NCI-H128 (cell line): Measurements from ENCODE around the gene CAST.

ENCODE experiments used
- DNase-seq: peaks from one replicate; lab custom pipeline; 2025; ENCODE audit not compliant: unreplicated experiment; lab: John Stamatoyannopoulos, UW

CAST gene

DNA sequence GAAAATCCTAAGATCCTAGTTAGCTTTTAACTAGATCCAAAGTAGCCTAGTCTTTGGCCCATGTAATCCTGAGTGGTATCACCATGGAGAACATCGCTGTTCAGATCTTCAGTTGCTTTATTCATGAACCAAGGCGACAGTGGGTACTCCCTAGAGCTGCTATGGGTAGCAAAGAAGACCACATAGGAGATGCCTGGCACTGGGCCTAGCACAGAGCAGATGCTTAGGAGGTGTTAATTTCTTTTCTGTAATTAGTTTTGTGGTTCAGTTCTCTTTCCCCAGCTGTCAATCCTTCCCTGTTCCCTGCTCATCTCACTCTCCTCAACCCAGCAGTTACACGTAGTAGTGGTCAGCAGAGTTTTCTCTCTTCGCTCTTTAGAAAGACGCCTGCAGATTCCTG, 9.3 kb downstream of the CAST start:
- DNase-seq: no peak

GRCh38 chr5:96673127-96673526, 11.0 kb downstream of the CAST start:
- DNase-seq: no peak

DNA sequence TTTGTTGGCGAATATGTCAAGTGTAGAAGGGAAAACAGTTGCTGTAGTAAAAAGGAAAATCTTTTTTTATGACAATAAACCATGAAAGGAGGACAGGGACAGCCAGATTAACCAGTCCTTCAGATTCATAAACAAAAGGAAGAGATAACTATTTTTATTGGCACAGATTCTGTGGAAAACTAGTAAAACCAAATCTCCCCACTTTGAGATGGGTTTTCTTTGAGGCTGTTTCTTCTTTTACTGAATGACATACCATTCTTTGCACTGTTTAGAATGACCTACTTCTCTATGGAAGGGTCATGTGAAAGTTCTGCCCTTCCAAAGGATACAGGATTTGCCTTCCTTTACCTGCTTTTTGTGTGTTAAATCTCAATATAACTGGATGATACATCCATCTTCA, 13.7 kb downstream of the CAST start:
- no peak for DNase-seq

- no peak for DNase-seq
These were observed 15.3 kb downstream of the CAST start for GRCh38 chr5:96677496-96677895.

DNA sequence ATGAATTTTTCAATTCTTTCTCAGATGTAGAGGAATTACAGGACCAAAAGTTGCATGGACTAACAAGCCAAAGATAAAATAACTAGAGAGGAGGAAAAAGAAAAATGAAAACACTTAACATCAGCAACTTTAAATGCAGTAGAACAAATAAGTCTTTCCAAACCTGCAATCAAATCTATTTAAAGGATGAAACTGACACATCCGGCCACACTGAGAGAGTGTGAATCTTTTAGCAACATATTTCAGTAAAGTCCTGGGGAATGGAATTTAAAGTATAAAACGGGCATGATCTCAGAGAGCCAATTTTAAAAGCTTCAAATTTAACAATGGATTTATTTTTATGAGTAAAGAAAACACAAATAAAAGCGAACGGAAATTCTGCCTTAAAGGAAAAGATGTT, 17.1 kb downstream of the CAST start:
- no peak for DNase-seq

- DNase-seq: no peak
These were observed 18.7 kb downstream of the CAST start for GRCh38 chr5:96680759-96681470.

DNA sequence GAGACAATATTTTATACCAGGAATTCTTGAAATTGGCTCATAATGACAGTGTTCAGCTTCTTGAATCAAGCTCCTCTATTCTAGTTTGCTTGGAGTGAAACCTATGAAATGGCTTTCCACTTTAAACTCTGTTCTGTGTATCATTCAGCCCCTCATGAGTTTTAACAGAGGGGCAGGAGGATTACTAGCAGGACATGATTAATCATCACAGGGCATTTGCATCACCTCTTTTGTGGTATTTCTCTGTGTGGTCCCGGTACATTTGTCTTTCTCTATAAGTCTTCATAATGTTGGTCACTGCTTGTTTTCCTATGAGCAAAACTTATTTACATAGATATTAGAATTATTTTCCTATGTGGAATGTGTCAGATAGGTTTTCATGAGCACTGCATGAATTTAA, 21.2 kb downstream of the CAST start:
- DNase-seq: no peak

DNA sequence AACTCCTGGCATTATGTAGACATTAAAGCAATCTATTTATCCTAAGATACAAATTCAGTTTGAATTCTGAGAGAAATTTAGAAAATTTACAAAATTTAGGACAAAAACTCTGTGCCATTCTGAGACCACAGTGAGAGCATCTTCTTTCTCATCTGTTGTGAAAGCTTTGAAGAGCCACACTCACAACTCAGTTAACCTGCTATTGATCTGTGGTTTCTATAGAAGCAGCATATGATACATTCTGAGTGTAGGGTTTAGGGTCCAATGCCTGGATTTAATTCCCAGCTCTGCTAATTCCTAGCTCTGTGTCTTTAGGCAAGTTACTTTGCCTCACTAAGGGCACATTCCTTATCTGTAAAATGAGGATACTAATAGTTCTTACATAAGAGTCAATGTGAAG, 21.6 kb downstream of the CAST start:
- no peak for DNase-seq

DNA sequence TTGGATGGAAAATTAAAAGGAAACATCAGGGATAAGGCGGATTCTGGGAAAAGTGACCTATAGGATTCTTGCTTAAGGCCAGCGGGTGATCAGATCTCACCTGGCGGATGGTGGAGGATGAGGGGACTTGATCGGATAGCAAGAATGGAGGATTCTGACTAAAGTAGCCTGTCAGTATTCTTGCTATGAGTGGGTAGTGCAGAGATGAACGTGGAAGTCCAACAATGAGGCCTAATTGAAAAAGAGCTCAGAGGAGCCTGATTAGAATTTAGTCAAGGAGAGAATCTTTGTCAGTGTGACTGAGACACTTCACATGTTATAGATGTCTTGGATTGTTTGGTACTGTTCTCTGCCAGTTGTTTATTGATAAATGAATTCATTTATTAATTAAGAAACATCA, 24.9 kb downstream of the CAST start:
- no peak for DNase-seq

DNA sequence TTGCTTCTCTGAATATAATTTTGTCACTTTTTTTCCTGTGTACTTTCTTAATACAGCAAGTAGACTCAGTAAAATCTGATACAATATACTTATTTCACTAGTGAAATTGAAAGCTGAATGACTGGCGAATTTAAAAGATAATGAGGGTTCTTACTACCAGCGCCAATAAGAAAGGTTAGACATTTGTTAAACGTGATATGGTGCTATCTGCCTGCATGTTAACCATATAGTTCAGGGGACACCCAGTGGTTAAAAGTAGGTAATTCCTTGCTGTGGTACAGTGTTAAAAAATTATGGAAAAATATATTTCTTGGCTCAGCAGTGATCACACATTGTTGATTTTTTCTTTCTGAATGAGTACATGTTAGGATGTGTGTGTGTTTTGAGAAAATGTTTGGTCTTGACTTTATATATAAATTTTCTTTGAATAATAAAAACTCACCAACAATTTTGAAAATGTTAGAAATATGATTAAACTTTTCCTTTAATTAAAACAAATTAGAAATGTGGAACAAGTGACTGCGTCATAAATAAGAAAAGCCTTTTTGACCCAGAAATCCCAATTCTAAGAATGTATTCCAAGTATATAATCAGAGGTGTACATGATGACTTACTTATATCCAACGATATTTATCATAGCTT, 25.8 kb downstream of the CAST start:
- DNase-seq: peak; percentile 18

DNA sequence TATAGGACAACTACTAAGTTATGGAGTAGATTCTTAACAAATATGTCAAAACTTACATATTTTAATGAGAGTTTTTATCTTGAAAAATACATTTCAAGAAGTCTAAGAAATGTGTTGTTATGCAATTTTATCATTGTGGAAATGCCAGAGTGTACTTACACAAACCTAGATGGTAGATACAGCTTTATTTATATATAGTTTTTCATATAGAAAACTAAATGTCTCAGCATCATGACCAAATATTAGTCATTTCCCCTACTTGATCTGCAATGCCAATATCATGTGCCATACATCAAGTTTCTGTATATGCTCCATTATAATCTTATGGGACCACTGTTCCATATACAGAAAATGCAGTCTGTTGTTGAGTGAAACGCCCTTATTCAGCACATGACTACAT, 28.7 kb downstream of the CAST start:
- no peak for DNase-seq

DNA sequence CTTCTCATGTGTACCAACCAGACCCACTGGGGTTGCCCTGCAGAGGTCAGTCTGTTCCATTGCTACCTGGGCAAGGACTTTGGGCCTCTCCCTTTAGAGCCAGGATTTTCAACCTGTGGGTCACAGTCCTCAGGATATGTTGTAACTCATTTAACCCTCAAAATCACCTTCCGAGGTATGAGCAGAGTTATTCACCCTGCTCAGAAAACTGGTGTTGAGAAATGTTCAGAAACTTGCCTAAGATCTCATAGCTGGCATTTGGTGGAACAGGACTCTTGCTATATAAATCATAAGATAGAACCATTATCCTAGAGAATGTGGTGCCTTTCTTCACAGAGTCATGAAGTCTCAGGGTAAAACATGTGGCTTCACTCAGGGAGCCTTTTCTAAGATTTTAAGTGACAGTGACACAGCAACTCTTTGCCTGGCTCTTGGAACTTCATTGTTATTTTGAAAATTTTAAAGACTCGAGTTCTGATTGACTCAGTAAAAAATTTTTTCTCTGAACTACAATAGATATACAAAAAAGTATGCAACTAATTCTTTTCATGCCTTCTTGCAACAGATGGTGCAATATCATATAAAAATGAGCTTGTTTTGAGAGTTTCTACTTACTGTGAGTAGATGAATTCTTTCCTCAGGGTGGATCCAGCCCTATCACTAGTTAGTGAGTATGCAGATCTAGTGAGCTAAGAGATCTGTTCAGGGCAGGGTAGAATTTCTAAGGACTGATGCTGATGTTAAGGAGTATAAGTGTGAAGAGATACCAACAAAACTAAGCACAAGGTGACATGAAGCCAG, 29.5 kb downstream of the CAST start:
- no peak for DNase-seq

DNA sequence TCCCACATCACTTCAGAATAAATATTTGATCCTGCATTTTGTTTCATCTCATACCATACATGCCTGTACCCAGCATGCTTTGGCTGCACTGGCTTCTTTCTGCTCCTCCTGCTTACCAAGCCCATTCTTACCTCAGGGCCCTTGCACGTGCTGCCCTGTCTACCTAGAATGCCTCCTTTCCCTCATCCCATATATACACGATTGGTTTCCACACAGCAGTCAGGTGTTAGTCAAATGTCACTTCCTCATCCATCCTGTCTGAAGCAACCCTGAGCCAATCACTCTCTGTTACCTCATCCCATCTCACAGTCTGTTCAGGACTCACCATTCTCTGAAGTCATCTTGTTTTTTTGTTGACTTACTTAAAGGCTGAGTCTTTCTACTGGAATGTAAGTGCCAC, 30.3 kb downstream of the CAST start:
- DNase-seq: no peak

DNA sequence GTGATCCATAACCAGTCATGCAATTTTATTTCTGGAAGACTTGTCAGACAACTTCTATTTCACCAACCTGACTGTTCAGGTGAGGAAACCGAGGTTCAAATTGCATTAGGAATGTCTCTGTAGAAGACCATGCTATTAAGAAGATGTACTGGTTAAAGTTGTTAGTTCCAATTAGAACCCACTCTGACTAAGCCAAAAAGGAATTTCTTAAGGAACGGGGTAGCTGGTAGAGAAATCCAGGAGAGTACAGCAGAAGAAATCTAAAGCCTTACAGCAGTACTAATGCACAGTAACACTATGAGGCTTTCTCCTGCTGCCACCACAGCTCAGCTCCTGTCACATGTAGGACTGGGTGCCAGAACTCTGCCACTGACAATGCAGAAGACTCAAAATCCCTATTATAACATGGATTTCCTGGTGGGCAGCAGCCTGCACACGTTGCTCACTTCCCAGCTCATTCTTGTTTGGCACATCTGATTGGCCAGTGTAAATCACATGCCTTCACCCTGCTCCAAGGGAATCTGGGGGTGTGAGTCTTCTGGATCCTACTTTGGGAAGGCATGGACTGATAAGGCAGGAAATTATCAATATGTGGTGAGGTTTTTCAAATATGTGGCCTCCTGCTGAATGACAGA, 37.1 kb downstream of the CAST start:
- DNase-seq: no peak

DNA sequence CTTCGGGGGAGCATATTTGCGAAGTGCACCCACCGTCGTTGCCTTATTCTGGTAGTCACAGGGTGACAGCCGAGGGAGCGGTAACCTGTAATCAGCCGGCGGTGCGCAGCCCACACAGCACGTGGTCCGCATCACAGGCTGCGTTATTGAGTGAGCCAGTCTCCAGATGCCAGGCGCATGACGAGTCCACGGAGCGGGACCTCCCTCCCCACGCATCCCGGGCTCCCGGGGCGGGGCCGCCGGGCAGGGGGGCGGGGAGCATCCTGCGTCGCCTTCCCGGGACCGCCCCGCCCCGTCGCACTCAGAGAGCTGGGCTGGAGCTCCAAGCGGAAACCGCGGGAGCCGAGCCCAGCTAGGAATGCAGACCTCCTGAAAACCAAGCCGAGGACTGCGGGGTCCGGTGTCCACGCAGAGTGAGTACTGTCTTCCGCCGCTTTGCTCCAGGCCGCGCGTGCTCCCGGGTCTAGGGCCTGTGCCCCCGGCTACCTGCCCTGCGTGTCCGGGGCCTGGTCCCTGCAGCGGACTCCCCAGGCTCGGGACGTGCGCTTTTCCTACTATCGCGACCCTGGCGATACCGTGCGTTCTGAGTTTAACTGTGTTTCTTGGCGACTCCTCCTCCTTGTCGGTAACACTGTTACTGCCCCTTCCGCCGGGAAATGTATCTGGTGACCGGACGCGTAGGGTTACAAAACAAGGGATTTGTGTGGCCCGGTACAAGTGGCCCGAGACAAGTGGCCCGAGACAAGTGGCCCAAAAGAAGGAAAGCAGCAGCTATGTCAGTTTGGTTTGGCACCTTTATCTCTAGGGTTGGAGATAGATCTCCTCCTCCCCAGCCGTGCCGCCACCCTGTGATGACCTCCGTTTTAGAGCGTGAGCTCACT, 40.6 kb downstream of the CAST start:
- peak; percentile 7 for DNase-seq

DNA sequence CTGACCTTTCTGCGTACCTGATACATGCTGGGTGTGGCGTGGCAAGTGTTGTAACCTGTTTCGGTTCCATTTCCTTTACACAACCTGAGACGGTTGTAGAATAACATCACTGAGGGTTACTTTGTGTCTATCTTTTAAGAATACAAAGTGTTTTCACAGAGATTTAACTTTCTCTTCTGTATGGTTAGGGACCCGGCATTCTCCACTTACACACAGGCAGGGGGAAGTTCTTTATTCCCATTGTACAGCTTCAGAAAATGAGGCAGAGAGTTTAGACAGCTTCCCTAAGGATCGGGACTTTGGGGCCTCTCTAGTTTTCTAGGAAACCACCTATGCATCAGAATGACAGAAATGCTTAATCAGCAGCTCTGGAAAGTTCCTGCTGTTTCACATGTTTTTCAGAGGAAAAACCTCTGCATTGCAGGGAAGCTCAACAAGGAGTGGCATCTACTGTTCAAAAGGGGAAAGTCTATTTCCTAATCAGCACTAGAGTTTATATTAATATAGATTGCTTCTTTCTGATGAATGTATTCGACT, 41.3 kb downstream of the CAST start:
- DNase-seq: no peak

DNA sequence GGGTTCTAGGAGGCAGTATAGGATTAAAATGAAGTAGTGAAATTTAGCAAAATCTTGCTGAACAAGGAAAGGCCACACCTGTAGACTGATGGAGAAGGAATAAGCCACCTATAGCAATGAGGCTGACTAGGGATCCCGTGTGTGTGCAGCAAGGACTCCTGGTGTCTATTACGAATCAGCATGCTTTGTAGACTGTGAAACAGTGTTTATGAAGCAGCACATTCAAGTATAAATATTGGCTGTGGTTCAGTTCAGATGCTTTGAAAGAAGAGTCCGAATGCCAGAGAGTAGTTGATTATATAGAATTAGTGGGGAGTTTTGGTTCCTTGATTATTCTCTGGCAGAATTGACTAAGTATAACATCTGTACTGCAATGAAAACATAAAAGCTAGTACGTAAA, 41.8 kb downstream of the CAST start:
- DNase-seq: no peak

- DNase-seq: no peak
These were observed 44.4 kb downstream of the CAST start for GRCh38 chr5:96706433-96707111.

DNA sequence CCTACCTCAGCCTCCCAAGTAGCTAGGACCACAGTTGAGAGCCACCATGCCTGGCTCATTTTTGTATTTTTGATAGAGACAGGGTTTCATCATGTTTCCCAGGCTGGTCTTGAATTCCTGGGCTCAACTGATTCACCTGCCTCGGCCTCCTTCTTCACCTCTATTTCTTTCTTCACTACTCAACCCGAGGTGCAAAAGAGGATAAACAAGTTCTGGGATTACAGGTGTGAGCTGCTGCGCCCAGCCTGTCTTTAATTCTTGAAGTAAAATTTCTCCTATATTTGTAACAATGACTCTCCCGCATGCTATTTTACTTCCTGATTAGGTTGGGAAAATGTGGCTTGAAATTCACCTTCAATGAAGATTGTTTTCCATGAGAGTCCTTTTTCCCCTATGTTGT, 46.4 kb downstream of the CAST start:
- DNase-seq: no peak
